ENCODE measurements around the gene INAFM2.

DNA sequence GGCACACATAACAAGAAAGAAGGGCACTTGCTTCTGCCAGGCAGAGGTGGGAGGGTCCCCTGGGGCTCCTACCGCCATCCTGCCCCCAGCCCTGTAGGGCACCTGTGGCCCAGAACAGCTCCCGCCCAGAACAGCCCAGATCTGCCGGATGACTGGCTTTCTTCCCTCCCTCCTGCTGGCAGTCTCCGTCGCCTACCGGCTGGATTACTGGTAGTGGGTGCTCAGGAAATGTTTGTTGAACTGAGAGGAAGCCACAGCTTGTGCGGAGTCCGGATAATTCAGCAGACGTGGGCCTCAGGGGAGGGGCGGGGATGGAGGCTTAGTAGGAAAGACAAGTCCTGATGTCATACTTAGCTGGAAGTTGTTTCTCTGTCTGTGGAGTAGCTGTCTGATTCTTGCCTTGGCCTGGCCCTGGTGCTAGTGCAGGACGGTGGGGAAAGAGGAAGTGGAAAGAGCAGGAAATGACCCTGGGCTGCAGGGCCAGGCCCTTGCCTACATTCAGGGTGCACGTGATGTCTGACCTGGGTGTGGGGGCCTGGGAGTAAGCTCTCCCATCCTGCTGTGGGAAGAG, 10.5 kb downstream of the INAFM2 start:
- TF ChIP-seq, protein P1, sequence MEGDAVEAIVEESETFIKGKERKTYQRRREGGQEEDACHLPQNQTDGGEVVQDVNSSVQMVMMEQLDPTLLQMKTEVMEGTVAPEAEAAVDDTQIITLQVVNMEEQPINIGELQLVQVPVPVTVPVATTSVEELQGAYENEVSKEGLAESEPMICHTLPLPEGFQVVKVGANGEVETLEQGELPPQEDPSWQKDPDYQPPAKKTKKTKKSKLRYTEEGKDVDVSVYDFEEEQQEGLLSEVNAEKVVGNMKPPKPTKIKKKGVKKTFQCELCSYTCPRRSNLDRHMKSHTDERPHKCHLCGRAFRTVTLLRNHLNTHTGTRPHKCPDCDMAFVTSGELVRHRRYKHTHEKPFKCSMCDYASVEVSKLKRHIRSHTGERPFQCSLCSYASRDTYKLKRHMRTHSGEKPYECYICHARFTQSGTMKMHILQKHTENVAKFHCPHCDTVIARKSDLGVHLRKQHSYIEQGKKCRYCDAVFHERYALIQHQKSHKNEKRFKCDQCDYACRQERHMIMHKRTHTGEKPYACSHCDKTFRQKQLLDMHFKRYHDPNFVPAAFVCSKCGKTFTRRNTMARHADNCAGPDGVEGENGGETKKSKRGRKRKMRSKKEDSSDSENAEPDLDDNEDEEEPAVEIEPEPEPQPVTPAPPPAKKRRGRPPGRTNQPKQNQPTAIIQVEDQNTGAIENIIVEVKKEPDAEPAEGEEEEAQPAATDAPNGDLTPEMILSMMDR (conservative IDR thresholded peaks at IDR 0.05 in 1 of 2, IDR thresholded peaks at IDR 0.05 in 1 of 2; ENCODE audit: extremely low read depth in 1 of 2, insufficient read depth in 1 of 2, low read depth in 1 of 2, low read length in 2 of 2) = no peak
- TF ChIP-seq EZH2 (IDR thresholded peaks at IDR 0.05; ENCODE audit: borderline replicate concordance, low read length) = no peak

Measured in mammary epithelial cell (primary cell).